ENCODE results near the gene PRKN. TPM values are rescaled to one million over a fixed set of nuclear protein-coding genes. Genes with fewer than 3 reads are reported as not detected.

PRKN gene
- total RNA-seq, 1 donor from 2014 or later: not detected

DNA sequence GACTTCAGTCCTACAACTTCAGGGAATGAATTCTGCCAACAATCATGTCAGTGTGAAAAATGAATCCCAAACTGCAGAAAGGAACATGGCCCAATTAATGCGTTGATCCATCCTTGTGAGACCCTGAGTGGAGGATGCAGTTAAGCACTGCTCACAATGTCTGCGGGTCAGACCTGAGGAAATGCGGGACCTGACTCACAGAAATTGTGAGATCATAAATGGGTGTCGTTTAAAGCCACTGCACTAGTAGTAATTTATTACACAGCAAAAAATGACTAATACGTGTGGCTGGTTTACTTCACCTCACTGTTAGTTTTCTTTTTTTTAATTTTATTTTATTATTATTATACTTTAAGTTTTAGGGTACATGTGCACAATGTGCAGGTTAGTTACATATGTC, 505.0 kb downstream of the PRKN start:
- Mint-ChIP-seq H3K4me1 (ENCODE audit: low read depth) (no peaks in the 10 kb centered on the region), H3K27ac (no peak overlapping the region), H3K4me3 (no peak overlapping the region), H3K36me3 (ENCODE audit: low read depth) (no peaks in the 10 kb centered on the region), H3K27me3 (ENCODE audit: insufficient read depth) (no peaks in the 10 kb centered on the region), H3K9me3 (no peaks in the 10 kb centered on the region)
- intact Hi-C loops (cut with micrococcal nuclease): no loop called here
- DNase-seq (ENCODE audit: low spot score): no peak

GRCh38 chr6:162220876-162221275, 506.7 kb downstream of the PRKN start:
- no peak overlapping the region for H3K27ac Mint-ChIP-seq
- H3K4me3 Mint-ChIP-seq: no peak overlapping the region
- H3K36me3 Mint-ChIP-seq (ENCODE audit: low read depth): no peaks in the 10 kb centered on the region
- H3K9me3 Mint-ChIP-seq: no peaks in the 10 kb centered on the region
- no peaks in the 10 kb centered on the region for H3K4me1 Mint-ChIP-seq (ENCODE audit: low read depth)
- intact Hi-C loops (cut with micrococcal nuclease): no loop called here
- DNase-seq (ENCODE audit: low spot score): no peak
- H3K27me3 Mint-ChIP-seq (ENCODE audit: insufficient read depth): no peaks in the 10 kb centered on the region

DNA sequence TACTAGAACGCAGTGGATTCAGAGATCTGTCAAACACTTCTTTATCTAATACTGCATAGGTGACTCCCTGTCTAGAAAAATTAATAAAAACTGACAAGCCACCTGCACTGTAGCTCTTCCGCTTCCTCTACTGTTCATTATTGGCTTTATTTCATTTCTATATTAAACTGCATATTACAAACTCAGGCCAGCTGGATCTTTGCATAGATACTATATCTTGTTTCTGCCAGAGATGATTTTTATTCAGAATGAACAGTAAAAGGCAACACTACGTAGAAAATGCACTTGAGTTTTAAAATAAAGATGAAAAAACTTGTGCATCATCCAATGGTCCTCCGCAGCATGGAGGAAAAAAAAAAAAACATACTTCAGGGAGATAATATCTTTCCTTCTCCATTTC, 508.3 kb downstream of the PRKN start:
- no peaks in the 10 kb centered on the region for H3K9me3 Mint-ChIP-seq
- intact Hi-C loops (cut with micrococcal nuclease): no loop called here
- H3K4me3 Mint-ChIP-seq: no peak overlapping the region
- H3K36me3 Mint-ChIP-seq (ENCODE audit: low read depth): no peaks in the 10 kb centered on the region
- no peaks in the 10 kb centered on the region for H3K4me1 Mint-ChIP-seq (ENCODE audit: low read depth)
- no peak for DNase-seq (ENCODE audit: low spot score)
- no peak overlapping the region for H3K27ac Mint-ChIP-seq
- H3K27me3 Mint-ChIP-seq (ENCODE audit: insufficient read depth): no peaks in the 10 kb centered on the region

GRCh38 chr6:162217811-162218493, 509.6 kb downstream of the PRKN start:
- intact Hi-C loops (cut with micrococcal nuclease): no loop called here
- no peaks in the 10 kb centered on the region for H3K9me3 Mint-ChIP-seq
- H3K4me3 Mint-ChIP-seq: no peak overlapping the region
- no peaks in the 10 kb centered on the region for H3K27me3 Mint-ChIP-seq (ENCODE audit: insufficient read depth)
- no peaks in the 10 kb centered on the region for H3K36me3 Mint-ChIP-seq (ENCODE audit: low read depth)
- no peak for DNase-seq (ENCODE audit: low spot score)
- H3K4me1 Mint-ChIP-seq (ENCODE audit: low read depth): no peaks in the 10 kb centered on the region
- no peak overlapping the region for H3K27ac Mint-ChIP-seq

DNA sequence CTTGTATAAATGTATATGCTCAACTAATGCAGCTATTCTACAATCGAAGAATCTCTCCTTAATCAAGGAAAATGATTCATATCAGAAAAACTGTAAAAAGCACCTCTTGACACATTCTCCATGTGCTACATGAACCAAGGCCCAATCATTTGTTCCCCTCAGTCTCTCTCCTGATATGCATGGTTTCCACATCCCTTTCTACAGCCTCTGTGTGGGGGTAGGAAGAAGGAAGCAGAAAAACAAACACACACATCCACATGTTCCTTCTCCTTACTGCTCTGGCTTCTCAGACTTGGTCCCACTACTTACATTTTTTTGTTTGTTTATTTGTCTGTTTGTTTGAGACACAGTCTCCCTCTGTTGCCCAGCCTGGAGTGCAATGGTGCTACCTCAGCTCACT, 510.5 kb downstream of the PRKN start:
- H3K4me1 Mint-ChIP-seq (ENCODE audit: low read depth): no peaks in the 10 kb centered on the region
- no peaks in the 10 kb centered on the region for H3K36me3 Mint-ChIP-seq (ENCODE audit: low read depth)
- intact Hi-C loops (cut with micrococcal nuclease): no loop called here
- no peaks in the 10 kb centered on the region for H3K9me3 Mint-ChIP-seq
- no peak overlapping the region for H3K27ac Mint-ChIP-seq
- DNase-seq (ENCODE audit: low spot score): no peak
- H3K4me3 Mint-ChIP-seq: no peak overlapping the region
- no peaks in the 10 kb centered on the region for H3K27me3 Mint-ChIP-seq (ENCODE audit: insufficient read depth)

- H3K36me3 Mint-ChIP-seq (ENCODE audit: low read depth): no peaks in the 10 kb centered on the region
- no peaks in the 10 kb centered on the region for H3K4me1 Mint-ChIP-seq (ENCODE audit: low read depth)
- DNase-seq (ENCODE audit: low spot score): no peak
- H3K27ac Mint-ChIP-seq: no peak overlapping the region
- peaks cover 8% of the 10 kb centered on the region for H3K9me3 Mint-ChIP-seq
- intact Hi-C loops (cut with micrococcal nuclease): no loop called here
- H3K27me3 Mint-ChIP-seq (ENCODE audit: insufficient read depth): no peaks in the 10 kb centered on the region
- no peak overlapping the region for H3K4me3 Mint-ChIP-seq
Observed at GRCh38 chr6:162211777-162212176, 515.8 kb downstream of the PRKN start.

DNA sequence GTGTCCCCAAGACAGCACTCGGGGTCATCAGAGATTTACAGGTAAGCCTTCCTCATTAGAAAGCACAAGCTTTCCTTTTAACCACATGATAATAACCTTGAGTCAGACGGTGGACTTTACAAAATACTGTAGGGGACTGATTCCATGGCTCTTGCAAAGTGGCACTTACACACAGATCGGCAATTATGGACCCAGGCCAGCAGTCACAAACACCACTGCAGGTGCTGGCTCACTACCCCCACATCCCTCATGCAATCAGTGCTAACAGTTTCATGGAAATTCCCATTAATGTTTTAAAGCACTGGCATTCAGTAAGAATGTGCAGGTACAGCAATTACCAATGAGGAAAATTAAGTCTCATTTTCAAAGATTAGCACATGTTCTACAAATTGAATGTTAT, 516.5 kb downstream of the PRKN start:
- Mint-ChIP-seq H3K4me3 (no peak overlapping the region), H3K27ac (no peak overlapping the region), H3K36me3 (ENCODE audit: low read depth) (no peaks in the 10 kb centered on the region), H3K9me3 (peaks cover 8% of the 10 kb centered on the region), H3K27me3 (ENCODE audit: insufficient read depth) (no peaks in the 10 kb centered on the region), H3K4me1 (ENCODE audit: low read depth) (no peaks in the 10 kb centered on the region)
- DNase-seq (ENCODE audit: low spot score): no peak
- intact Hi-C loops (cut with micrococcal nuclease): no loop called here

GRCh38 chr6:162203287-162203686, 524.3 kb downstream of the PRKN start:
- no peak overlapping the region for H3K27ac Mint-ChIP-seq

DNA sequence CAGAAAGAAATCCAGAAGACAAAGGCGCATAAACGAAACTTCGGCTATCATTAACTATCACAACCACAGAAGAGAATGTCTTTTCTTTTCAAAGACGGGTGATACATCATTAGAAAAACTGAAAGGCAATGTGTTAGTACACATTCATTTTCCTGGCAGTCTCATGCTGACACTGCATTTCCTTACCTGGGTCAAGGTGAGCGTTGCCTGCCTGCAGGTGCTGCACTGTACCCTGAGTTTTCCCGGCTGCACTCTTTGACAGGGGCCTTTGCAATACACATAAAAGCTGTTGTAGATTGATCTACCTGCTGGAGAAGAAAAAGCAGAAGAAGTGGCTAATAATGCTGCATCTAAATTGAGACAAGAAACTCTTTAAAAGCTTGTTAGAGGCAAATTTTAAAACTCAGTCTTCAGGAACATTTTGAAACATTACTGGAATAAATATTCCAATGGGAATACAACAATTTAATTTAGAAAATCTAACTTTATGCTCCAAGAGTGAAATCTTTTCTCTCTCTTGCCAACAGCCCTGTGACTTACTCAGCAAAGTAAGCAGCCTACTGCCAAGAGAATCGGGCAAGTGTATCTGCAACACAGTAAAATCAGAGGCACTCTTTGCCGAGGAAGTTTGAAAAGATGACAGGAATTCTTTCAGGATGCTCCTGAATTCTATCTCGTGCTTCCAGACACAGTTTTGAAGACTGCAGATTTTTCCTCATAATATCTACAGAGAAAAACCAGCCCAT, 526.4 kb downstream of the PRKN start:
- no peak for DNase-seq (ENCODE audit: low spot score)
- Mint-ChIP-seq H3K36me3 (ENCODE audit: low read depth) (no peaks in the 10 kb centered on the region), H3K4me1 (ENCODE audit: low read depth) (no peaks in the 10 kb centered on the region), H3K27ac (no peak overlapping the region), H3K27me3 (ENCODE audit: insufficient read depth) (no peaks in the 10 kb centered on the region), H3K9me3 (no peaks in the 10 kb centered on the region), H3K4me3 (no peak overlapping the region)
- intact Hi-C loops (cut with micrococcal nuclease): no loop called here

More at GRCh38 chr6:162203287-162203686, 524.3 kb downstream of the PRKN start:
- no peak overlapping the region for H3K4me3 Mint-ChIP-seq
- no peaks in the 10 kb centered on the region for H3K4me1 Mint-ChIP-seq (ENCODE audit: low read depth)
- H3K36me3 Mint-ChIP-seq (ENCODE audit: low read depth): no peaks in the 10 kb centered on the region
- H3K27me3 Mint-ChIP-seq (ENCODE audit: insufficient read depth): no peaks in the 10 kb centered on the region
- intact Hi-C loops (cut with micrococcal nuclease): no loop called here
- DNase-seq (ENCODE audit: low spot score): no peak
- H3K9me3 Mint-ChIP-seq: peaks cover 4% of the 10 kb centered on the region

GRCh38 chr6:162200041-162200440, 527.5 kb downstream of the PRKN start:
- no peaks in the 10 kb centered on the region for H3K9me3 Mint-ChIP-seq
- no peak for DNase-seq (ENCODE audit: low spot score)
- no peak overlapping the region for H3K27ac Mint-ChIP-seq
- no peaks in the 10 kb centered on the region for H3K36me3 Mint-ChIP-seq (ENCODE audit: low read depth)
- no peak overlapping the region for H3K4me3 Mint-ChIP-seq
- intact Hi-C loops (cut with micrococcal nuclease): no loop called here
- no peaks in the 10 kb centered on the region for H3K27me3 Mint-ChIP-seq (ENCODE audit: insufficient read depth)
- no peaks in the 10 kb centered on the region for H3K4me1 Mint-ChIP-seq (ENCODE audit: low read depth)

- H3K4me1 Mint-ChIP-seq (ENCODE audit: low read depth): no peaks in the 10 kb centered on the region
- H3K27ac Mint-ChIP-seq: no peak overlapping the region
- H3K36me3 Mint-ChIP-seq (ENCODE audit: low read depth): no peaks in the 10 kb centered on the region
- no peak for DNase-seq (ENCODE audit: low spot score)
- no peak overlapping the region for H3K4me3 Mint-ChIP-seq
- H3K27me3 Mint-ChIP-seq (ENCODE audit: insufficient read depth): no peaks in the 10 kb centered on the region
- intact Hi-C loops (cut with micrococcal nuclease): no loop called here
- H3K9me3 Mint-ChIP-seq: no peaks in the 10 kb centered on the region
Observed at GRCh38 chr6:162198925-162199324, 528.6 kb downstream of the PRKN start.

- Mint-ChIP-seq H3K27ac (no peak overlapping the region), H3K27me3 (ENCODE audit: insufficient read depth) (peaks cover 4% of the 10 kb centered on the region), H3K4me3 (no peak overlapping the region), H3K36me3 (ENCODE audit: low read depth) (no peaks in the 10 kb centered on the region), H3K4me1 (ENCODE audit: low read depth) (no peaks in the 10 kb centered on the region), H3K9me3 (no peaks in the 10 kb centered on the region)
- DNase-seq (ENCODE audit: low spot score): no peak
- intact Hi-C loops (cut with micrococcal nuclease): no loop called here
Observed at GRCh38 chr6:162198076-162198475, 529.5 kb downstream of the PRKN start.

GRCh38 chr6:162195441-162195840, 532.1 kb downstream of the PRKN start:
- no peaks in the 10 kb centered on the region for H3K36me3 Mint-ChIP-seq (ENCODE audit: low read depth)
- H3K27ac Mint-ChIP-seq: no peak overlapping the region
- H3K27me3 Mint-ChIP-seq (ENCODE audit: insufficient read depth): peaks cover 4% of the 10 kb centered on the region
- intact Hi-C loops (cut with micrococcal nuclease): no loop called here
- H3K9me3 Mint-ChIP-seq: no peaks in the 10 kb centered on the region
- no peaks in the 10 kb centered on the region for H3K4me1 Mint-ChIP-seq (ENCODE audit: low read depth)
- DNase-seq (ENCODE audit: low spot score): no peak
- no peak overlapping the region for H3K4me3 Mint-ChIP-seq
